ENCODE measurements around the gene SESN1. TPM values are rescaled to one million over a fixed set of nuclear protein-coding genes. Genes with fewer than 3 reads are reported as not detected.
A peak's percentile ranks its signal among the peaks of the same experiment; 100 is the strongest.

SESN1 gene
- polyA plus RNA-seq, 1 donor (not counting 4 experiments of a cell fraction or from before 2014, with no cell fraction given), result 21.4 TPM

DNA sequence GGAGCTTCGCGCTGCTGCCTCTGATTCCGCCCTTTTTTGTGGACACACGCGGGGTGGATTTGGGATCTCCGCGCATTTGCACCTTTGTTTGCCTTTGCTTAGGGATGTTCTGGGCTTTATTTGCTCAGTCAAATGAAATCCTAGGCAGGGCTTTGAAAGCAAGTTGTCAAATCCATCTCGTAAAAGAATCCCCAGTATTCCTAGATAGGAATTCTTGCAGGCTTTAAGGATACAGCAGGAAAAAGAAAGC is 1.1 kb upstream of the SESN1 start:
- H2AFZ ChIP-seq (ENCODE audit: control insufficient read depth, low read length), result peak overlapping the region; percentile 97
- TF ChIP-seq EZH2 (IDR thresholded peaks at IDR 0.05; ENCODE audit: low read length), result no peak
- TF ChIP-seq, protein P1, sequence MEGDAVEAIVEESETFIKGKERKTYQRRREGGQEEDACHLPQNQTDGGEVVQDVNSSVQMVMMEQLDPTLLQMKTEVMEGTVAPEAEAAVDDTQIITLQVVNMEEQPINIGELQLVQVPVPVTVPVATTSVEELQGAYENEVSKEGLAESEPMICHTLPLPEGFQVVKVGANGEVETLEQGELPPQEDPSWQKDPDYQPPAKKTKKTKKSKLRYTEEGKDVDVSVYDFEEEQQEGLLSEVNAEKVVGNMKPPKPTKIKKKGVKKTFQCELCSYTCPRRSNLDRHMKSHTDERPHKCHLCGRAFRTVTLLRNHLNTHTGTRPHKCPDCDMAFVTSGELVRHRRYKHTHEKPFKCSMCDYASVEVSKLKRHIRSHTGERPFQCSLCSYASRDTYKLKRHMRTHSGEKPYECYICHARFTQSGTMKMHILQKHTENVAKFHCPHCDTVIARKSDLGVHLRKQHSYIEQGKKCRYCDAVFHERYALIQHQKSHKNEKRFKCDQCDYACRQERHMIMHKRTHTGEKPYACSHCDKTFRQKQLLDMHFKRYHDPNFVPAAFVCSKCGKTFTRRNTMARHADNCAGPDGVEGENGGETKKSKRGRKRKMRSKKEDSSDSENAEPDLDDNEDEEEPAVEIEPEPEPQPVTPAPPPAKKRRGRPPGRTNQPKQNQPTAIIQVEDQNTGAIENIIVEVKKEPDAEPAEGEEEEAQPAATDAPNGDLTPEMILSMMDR (optimal IDR thresholded peaks at IDR 0.05 in 1 of 3, IDR thresholded peaks at IDR 0.05 in 1 of 3, conservative IDR thresholded peaks at IDR 0.05 in 1 of 3; ENCODE audit: extremely low read depth in 1 of 3, insufficient read depth in 2 of 3, low read length in 3 of 3), result no peak
- H3K4me2 ChIP-seq (ENCODE audit: control insufficient read depth, extremely low read depth, insufficient read depth, low read depth, low read length), result peak overlapping the region; percentile 69
- H3K27me3 ChIP-seq (ENCODE audit: control insufficient read depth, extremely low read depth, insufficient read depth, low read length), result no peaks in the 10 kb centered on the region
- peaks cover 9% of the 10 kb centered on the region for H3K4me1 ChIP-seq (ENCODE audit: control insufficient read depth, extremely low read depth, insufficient read depth, low read length)
- peaks cover 14% of the 10 kb centered on the region for H3K79me2 ChIP-seq (ENCODE audit: control insufficient read depth, insufficient read depth, low read length)
- H3K9me1 ChIP-seq (ENCODE audit: control insufficient read depth, extremely low read depth, insufficient read depth, low read length), result no peaks in the 10 kb centered on the region
- H4K20me1 ChIP-seq (ENCODE audit: control insufficient read depth, extremely low read depth, insufficient read depth, low read length), result no peaks in the 10 kb centered on the region
- dilution Hi-C loops (cut with MboI; ENCODE audit: extremely low pct_ligation_motif_present, low sequenced_read_pairs), result no loop called here
- H3K9ac ChIP-seq (ENCODE audit: control insufficient read depth, extremely low read depth, insufficient read depth, low read length), result peak overlapping the region; percentile 86
- FAIRE-seq (no peak), DNase-seq (ENCODE audit: low read depth, low spot score) (no peak)
- peak overlapping the region; percentile 92 for H3K27ac ChIP-seq (ENCODE audit: control insufficient read depth, insufficient read depth, low read length)
- H3K9me3 ChIP-seq (ENCODE audit: control insufficient read depth, low read depth, low read length), result no peaks in the 10 kb centered on the region
- peak overlapping the region; percentile 58 to 93 (median 77) for H3K4me3 ChIP-seq (ENCODE audit: control insufficient read depth in 2 of 3, extremely low read depth in 1 of 3, insufficient read depth in 2 of 3, low read depth in 1 of 3, low read length in 3 of 3)
- H3K36me3 ChIP-seq (ENCODE audit: control insufficient read depth in 2 of 2, extremely low read depth in 1 of 2, insufficient read depth in 2 of 2, low read length in 2 of 2), result no peaks in the 10 kb centered on the region

DNA sequence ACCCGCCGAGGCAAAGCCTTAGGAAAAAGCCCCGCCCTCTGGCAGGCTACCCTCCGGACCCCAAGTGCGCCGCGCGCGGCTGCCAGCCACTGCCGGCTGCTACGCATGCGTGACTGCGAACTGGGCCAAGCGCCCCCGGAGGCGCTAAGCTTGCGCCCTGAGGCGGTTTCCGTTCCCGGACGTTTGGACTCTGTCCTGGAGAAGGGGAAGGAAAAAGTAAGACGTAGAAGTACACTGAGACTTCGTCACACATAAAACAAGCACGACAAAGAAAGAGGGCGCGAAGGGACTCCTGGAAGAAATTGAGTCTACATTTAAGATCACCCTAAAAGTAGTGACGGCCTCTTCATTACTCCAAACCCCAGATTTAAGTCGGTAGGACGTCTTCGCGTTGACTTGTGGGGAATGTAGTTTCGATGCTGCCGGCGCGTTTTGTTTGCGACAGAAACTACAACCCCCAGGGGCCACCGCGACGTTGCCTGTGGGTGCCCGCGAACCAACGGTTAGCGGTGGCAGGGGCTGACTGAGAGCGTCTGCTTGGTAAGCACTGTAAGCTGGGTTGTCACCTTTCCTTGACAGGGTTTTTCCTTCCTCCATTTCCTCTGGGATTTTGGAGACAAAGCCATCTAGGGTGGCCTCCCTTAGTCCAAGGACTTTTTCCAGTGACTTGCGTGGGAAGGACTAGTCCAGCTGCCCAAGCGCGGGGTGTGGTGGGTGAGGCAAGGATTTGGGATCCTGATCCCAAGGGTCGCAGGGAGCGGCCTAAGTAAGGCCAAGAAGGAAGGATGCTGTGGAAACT is 589 bp upstream of the SESN1 start, which contains the start of gene CEP57L1:
Gene CEP57L1, plus strand, starts transcription at position 472 of the 799 bp plus-strand sequence. CDS start 49,715 bp downstream, outside the sequence.
- H3K4me1 ChIP-seq (ENCODE audit: control insufficient read depth, extremely low read depth, insufficient read depth, low read length), result peaks cover 9% of the 10 kb centered on the region
- peak within 1 kb of the TSS; percentile 86 for H3K9ac ChIP-seq (ENCODE audit: control insufficient read depth, extremely low read depth, insufficient read depth, low read length)
- H3K27me3 ChIP-seq (ENCODE audit: control insufficient read depth, extremely low read depth, insufficient read depth, low read length), result no peaks in the 10 kb centered on the region
- peak within 1 kb of the TSS; percentile 97 for H2AFZ ChIP-seq (ENCODE audit: control insufficient read depth, low read length)
- peak within 1 kb of the TSS; percentile 92 for H3K4me2 ChIP-seq (ENCODE audit: control insufficient read depth, extremely low read depth, insufficient read depth, low read depth, low read length)
- no peaks in the 10 kb centered on the region for H3K9me1 ChIP-seq (ENCODE audit: control insufficient read depth, extremely low read depth, insufficient read depth, low read length)
- H3K79me2 ChIP-seq (ENCODE audit: control insufficient read depth, insufficient read depth, low read length), result peaks cover 14% of the 10 kb centered on the region
- dilution Hi-C loops (cut with MboI; ENCODE audit: extremely low pct_ligation_motif_present, low sequenced_read_pairs), result no loop called here
- FAIRE-seq (peak; percentile 77), DNase-seq (ENCODE audit: low read depth, low spot score) (peak; percentile 82)
- peak within 1 kb of the TSS; percentile 58 to 93 (median 77) for H3K4me3 ChIP-seq (ENCODE audit: control insufficient read depth in 2 of 3, extremely low read depth in 1 of 3, insufficient read depth in 2 of 3, low read depth in 1 of 3, low read length in 3 of 3)
- H3K9me3 ChIP-seq (ENCODE audit: control insufficient read depth, low read depth, low read length), result no peaks in the 10 kb centered on the region
- H3K36me3 ChIP-seq (ENCODE audit: control insufficient read depth in 2 of 2, extremely low read depth in 1 of 2, insufficient read depth in 2 of 2, low read length in 2 of 2), result no peaks in the 10 kb centered on the region
- H3K27ac ChIP-seq (ENCODE audit: control insufficient read depth, insufficient read depth, low read length), result peak within 1 kb of the TSS; percentile 92
- H4K20me1 ChIP-seq (ENCODE audit: control insufficient read depth, extremely low read depth, insufficient read depth, low read length), result no peaks in the 10 kb centered on the region
- no peak for TF ChIP-seq EZH2 (IDR thresholded peaks at IDR 0.05; ENCODE audit: low read length)
- TF ChIP-seq, protein P1 (optimal IDR thresholded peaks at IDR 0.05 in 1 of 3, IDR thresholded peaks at IDR 0.05 in 1 of 3, conservative IDR thresholded peaks at IDR 0.05 in 1 of 3; ENCODE audit: extremely low read depth in 1 of 3, insufficient read depth in 2 of 3, low read length in 3 of 3), result peak in 1 of 3 experiments; percentile 12

Data from keratinocyte (primary cell).